Cerebellar nuclear complex (tissue), 1 donor: ENCODE data around the gene MUL1.
"Not testable (repeated sequence)": the region's sequence is repeated elsewhere in the genome, so short reads cannot be mapped to it uniquely, and the experiment has no call there.

Experiments used
- DNase-seq, 2 experiments: peaks; one replicate each; lab custom pipeline; 2025; lab: John Stamatoyannopoulos, UW

Gene MUL1

DNA sequence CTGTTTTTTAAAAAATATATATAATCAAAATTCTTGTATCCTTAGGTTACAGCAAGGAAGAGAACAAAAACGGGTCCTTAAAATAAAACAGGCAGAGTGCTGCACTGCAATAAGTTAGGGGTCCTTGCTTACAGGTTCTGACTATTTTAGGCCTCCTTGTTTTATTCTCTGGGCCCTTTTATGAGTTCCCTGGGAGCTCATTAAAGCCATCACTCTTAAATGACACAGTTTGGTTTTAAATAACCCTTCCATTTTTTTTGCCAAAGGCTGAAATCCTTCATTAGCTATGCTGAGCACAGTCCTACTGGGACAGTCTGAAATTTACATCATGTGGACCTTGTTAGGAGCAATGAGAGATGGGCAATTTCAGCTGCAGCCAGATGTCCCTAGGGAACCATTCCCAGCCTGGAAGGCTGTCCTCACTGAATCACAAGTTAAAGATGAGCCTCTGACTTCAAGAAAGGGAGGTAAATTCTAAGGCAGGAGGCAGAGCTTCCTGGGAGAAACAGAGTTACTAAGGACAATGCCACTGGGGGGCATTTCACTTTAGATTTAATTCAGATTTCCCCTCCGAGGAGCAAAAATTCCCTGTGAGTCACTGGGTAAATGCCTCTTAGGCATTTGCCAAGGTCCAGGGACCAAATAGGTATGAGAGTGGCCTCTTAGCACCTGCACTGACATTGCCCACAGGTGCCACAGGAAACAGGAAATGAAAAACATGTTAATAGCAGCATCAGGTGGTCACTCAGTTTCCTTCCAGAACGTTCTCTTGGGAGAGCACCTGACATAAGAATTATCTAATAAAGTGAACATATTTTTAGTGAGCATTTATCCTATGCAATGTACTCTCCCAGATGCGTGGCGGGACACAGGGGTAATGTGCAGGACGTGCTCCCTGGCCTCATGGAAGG lies 3.8 kb upstream of the MUL1 start:
- DNase-seq: no peak

DNA sequence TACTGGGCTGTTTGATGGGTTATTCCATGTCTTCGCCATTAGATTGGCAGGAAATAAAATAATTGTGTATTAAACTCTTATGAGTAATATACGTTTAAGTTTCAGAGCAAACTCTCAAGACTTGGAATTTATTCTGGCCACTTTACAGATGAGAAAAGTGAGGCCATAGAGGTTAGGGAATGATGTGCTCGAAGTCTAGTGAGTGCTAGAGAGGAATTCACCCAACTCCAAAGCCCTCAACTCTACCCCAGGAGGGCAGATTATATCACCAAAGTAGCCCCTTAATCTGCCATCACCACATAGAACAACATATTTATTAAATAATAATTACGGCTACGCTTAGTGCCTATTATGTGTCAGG lies 440 bp upstream of the MUL1 start:
- no peak for DNase-seq

DNA sequence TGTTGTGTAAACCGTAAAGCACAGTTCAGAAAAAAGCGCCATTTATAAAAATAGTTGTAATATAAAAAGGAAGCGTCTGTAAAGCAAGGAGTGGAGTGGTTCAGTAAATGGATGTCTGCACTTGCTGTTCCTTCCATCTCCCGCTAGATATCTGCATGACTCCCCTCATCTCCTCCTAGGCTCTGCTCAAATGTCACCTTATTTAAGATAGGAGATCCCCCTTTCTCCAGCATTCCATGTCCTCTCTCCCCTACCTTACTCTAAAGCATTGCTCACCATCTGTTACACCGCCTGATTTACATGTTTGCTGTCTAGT lies 745 bp downstream of the MUL1 start:
- no peak for DNase-seq

DNA sequence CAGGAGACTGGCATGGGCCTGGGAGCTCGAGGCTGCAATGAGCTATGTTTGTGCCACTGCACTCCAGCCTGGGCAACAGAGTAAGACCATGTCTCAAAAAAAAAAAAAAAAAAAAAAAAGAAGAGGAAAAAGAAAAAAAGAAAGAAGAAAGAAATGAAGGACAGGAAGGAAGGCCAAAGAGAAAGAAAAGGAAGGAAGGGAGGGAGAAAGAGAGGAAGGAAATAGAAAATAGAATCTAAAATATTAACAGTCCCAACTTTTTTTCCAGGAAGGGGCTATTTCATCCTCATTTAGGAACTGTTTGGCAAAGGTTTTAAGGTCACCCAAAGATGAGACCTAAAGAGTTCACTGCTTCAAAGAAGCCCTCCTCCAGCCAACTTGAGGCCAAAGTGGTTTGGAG lies 2.5 kb downstream of the MUL1 start:
- no peak for DNase-seq

DNA sequence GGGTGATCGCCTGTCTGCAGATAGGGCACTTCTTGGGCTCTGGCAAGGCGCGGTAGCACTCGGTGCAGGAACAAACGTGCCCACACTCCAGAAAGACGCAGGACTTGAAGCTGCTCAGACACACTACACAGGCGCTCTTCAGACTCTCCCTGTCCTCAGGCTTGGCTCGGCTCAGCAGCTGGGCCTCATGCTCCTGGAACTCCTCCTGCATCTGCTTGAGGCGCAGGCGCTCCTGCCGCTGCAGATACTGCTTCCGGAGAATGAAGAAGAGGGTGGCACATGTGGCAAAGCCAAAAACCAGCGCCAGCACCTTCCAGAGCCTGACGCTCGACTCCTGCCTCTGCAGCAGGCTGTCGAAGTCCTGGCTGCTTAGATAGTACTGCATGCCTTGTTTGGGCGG lies 7.2 kb downstream of the MUL1 start:
- no peak for DNase-seq

DNA sequence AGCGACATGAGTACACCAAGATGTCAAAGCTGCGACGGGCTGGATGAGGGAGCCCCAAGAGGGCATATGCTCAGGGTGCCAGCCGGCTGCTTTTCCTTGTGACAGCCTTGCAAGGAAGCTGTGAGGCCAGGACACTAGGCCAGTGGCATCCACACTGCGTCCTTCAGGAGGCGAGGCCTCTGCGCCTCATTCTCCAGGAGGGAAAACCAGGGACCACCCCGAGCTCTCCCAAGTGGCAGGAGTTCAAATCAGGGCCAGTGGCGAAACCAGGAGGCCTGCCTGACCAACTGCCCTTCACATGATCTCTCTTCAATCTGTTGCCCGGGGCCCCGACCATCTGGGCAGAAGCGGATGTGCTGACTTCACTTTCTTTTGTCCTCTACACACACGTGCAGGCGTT lies 8.2 kb downstream of the MUL1 start:
- no peak for DNase-seq

DNA sequence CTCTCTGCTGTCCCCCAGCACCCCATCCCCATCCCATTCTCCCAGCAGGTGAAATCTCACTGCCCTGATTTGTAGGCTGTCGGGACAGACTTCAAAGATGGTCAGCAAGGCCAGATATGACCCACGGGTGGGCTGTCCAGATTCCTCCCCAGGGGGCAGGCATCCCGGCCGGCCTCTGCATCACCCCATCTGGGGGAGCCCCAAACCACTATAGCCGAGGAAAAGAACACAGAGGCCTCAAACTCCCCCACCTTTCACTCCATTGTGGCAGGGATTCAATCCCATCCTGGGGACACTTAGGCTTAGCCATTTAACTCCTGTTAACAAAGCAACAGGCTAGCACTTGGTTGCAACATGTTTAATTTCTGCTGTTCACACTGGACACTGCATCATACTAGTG lies 8.8 kb downstream of the MUL1 start:
- no peak for DNase-seq

DNA sequence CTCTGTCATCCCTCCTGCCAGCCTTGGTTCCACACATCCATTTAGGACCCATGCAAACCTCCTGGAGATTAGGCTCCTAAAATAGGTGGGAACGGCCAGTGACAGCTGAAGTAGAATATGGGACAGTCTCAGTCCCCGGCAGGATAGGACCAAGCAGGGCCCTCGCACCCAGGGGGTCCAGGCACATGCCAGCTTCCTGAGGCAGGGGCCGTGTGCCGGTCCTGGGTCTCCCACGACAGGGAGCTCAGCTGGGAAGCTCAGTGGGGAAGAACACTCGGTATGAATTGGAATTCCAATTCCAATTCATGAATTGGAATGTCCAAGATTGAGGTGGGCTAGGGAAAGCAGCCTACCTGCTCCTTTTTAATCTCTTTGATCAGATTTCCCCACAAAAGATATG lies 9.8 kb downstream of the MUL1 start:
- no peak for DNase-seq

DNA sequence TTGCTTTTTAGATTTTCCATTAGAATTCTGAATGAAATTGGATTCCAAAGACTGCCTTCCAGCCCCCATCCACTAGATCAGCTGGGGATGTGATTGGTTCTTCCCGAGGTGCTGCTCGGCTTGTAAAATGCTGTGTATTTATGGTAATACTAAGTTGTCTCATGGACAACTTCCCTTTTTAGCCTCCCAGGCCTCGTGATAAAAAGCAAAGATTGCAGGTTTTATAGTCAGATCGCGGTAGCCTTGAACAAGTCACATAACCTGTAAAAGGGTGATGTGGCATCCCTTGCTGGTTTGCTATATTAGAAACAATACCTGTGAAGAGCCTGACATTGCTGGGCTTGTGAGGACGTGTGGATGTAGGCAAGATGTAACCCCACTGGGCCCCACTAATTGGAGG lies 10.4 kb downstream of the MUL1 start:
- DNase-seq: no peak

DNA sequence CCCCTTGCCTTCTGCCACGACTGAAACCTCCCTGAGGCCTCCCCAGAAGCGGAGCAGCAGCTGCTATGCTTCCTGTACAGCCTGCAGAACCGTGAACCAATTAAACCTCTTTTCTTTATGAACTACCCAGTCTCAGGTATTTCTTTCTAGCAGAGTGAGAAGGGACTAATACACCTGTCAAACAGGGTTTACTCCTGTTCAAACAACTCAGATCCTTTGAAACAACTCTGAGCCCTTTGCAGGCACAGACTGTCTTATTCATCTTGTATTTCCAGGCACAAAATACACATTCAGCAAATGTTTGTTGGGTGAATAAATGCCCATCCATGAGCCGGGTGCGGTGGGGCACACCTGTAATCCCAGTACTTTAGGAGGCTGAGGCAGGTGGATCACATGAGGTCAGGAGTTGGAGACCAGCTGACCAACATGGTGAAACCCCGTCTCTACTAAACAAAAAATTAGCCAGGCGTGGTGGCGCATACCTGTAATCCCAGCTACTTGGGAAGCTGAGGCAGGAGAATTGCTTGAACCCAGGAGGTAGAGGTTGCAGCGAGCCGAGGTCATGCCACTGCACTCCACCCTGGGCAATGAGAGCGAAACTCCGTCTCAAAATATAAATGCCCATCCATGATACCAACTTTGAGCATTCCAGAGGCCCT lies 11.1 kb downstream of the MUL1 start:
- DNase-seq: not testable (repeated sequence)

DNA sequence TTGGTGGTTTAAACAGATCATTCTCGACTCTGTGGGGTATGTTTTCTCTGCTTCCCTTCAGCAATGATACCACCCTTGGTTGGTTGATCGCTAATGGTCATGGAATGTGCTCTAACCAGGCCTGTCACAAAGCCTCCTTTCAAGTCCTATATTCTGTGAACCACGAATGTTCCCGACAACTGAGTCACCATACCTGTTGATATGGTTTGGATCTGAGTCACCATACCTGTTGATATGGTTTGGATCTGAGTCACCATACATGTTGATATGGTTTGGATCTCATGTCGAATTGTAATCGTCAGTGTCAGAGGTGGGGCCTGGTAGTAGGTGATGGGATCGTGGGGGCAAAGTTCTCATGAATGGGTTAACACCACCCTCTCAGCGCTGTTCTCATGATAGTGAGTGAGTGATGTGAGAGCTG lies 11.7 kb downstream of the MUL1 start:
- DNase-seq: no peak

DNA sequence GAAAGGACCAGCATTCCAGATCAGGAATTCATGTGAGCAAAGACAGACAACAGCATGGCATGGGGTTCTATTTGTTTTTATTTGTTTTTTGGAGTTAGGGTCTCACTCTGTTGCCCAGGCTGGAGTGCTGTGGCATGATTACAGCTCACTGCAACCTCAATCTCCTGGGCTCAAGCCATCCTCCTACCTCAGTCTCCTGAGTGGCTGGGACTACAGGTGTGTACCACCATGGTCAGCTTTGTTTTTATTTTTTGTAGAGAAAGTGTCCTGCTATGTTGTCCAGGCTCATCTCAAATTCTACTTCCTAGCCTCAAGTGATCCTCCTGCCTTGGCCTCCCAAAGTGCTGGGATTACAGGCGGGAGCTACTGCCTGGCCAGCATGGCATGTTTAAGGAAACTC lies 12.3 kb downstream of the MUL1 start:
- no peak for DNase-seq

DNA sequence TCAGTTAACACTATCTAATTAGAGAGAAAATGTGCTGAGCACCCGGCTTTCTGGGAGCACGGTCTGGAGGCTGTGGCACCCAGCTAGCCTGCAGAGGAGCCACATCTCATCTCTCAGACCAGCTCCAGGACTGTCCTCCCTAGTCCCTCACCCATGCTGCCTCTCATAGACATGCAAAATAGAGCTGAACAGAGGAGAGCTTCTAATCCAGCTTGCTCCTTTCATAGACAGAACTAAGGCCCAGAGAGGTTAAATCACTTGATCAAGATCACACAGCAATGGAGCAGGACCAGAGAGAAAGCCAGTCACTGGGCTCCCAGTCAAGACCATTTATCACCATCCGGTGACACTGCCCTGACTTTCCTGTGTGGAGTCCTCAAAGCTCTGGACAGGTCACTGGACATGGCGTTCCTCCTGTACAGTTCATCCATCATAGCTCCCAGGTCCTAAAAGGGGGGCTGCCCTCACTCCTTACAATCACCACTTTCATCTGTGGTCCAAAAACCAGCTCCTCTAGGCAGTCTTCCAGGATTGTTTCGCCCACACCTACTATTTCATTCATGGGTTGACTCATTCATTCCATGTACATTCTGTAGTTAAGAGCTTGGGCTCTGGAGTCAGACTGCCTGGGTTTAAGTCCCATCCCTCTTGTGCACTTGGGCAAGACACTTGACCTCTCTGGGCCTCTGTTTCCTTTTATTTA lies 13.2 kb downstream of the MUL1 start:
- no peak for DNase-seq

DNA sequence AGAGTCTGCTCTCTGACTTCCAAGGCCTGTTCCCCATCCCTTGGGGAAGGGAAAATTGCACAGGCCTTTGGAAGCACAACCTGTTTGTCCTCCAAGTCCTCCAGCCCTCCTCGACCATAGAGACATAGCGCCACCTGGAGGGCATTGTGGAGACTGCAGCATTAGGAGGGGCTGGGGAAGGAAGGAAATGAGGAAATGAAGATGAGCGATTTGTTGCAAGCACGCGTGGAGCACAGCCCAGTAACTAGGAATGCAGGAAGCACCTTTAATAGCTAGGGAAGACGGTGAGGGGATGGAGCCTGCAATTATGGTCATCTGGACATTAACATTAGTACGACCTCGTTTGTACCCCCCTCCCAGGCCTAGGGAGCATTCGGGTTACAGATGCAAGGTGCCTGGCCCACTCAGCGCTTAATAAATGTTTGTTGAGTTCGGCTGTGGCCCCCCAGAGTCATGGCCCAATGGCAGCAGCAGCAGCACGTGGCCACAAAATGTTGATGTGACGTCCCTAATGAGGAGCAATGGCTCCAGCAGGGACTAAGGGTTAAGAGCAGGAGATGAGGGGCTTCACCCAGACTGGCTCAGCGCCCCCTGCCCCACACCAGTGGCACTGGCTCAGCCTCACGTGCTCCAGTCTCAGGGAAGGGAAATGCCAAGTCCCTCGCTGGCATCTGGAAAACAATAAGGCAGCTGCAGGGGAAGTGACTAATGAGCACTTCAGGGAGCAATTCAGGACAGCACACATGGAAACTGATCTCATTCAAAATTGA lies 13.9 kb downstream of the MUL1 start:
- DNase-seq: peak in 1 of 2 experiments; percentile 55

DNA sequence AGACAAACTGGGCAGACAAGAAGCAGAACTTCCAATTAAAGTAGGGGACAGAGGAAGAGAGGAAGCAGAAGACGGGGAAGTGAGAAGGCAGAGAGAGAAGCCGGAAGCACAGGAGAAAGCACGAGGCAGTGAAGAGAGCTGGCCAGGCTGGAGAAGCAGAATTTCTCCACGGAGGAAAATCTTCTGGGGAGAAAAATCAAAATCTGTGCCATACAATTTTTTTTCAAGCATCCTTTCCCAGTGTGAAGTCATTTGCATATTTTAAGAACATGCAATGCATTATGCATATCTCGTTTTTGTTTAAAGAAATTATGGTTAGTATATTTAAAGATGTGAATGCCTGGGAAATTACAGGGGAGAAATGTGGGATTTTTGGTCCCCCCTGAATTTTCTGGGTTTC lies 14.6 kb downstream of the MUL1 start:
- no peak for DNase-seq

DNA sequence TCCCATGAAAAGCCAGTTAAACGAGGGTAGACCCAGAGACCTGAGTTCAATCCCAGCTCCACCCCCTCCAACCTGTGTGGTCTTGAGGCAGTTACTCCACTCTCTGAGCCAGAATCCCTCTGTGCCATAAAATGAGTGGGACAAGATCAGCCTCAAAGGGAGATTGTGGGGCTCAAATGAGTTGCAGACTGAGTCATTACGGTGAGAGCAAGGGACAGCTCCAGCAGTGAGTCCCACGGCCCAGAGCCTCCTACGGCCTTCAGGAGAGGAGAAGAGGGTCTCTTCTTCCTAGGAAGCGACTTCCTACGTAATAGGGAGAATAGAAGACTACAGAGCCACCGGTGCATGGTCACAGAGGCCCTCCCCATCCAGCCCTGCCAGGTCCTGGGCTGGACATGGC lies 15.2 kb downstream of the MUL1 start:
- no peak for DNase-seq

DNA sequence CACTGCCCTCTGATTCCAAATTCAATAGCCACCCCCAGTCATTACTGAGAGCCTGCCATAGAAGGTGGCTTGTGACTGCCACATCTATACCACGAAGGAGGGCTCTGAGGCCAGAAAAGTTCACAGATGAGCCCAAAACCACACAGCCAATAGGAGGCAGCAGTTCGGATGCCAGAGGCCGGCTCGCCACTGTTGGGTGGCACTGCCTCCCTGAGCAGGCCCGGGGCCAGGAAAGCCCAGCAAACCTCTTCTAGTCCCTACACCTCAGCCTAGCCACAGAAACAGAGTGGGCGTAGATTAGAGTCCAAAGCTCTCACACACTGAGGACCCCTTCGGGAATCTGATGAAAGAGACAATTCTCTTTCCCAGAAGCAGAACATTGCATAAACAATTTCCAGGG lies 16.1 kb downstream of the MUL1 start:
- DNase-seq: no peak

DNA sequence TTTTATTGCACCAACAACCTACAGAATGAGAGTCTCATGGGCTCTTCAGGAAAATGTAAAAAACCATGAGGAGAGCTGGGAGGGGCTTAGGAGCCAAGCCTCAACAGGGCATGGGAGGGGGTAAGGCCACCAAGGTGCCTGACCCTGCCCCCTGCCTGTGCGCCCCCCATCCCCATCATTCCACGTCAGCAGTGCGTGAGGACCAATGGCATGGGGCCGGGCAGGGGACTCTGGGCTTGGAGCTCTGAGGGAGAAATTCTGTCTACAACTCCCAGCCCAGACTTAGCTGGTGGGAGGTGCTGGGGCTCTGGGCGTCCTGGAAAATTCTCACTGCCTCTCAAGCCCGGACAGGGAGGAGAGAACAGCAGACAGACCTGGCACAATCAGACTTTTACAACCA lies 16.8 kb downstream of the MUL1 start:
- no peak for DNase-seq

DNA sequence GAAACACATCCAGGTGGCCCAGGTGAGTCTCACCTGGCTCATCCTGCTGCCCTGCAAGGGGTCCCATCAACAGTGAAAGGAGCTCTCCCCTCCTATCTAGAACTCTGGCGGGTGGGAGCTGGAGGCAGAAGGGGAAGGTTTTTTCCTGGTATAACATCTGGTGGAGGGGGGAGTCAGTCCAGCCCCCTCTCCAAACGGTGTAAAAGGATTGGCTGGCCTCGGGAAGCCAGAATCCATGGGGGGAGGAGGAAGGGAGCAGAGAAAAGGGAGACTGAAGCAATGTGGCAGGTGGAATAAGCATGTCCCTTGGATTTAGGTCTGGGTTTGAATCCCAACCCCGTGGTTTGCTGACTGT lies 20.7 kb downstream of the MUL1 start:
- no peak for DNase-seq

DNA sequence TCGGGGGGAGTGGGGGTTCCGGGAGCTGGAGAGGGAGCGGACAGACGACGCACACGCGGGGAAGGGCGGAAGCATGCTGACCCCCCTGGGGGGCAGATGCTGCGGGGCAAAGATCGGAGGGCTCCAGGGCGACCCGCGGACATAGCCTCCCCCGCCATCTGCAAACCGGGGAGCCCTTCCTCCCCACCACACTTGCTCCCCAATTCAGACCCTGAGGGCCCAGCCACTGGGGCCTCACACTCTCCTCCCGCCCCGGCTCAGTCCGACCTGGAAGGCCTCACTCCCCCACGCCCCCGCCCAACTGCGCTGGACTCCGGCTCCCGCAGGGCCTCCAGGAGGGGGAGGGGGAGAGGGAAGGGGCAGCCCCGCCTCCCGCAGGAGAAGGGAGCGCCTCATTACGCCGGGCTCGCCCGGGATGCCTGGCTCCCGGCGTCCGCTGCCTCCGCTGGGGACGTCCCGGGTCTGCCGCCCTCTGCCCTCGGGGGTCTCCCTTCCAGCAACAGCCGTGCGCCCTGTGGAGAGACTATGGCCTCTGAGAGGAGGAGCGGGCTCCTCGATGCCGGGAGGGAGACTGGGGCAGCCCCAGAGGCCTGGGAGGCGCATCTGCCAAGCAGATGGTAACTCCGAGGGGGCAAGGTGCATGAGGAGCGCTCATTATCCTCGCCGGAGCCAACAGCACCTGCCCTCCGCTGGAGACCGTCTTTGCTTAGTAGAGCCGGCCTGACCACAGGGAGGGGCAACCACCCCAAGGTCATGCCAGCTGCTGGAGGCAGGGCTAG lies 21.3 kb downstream of the MUL1 start:
- DNase-seq: no peak

DNA sequence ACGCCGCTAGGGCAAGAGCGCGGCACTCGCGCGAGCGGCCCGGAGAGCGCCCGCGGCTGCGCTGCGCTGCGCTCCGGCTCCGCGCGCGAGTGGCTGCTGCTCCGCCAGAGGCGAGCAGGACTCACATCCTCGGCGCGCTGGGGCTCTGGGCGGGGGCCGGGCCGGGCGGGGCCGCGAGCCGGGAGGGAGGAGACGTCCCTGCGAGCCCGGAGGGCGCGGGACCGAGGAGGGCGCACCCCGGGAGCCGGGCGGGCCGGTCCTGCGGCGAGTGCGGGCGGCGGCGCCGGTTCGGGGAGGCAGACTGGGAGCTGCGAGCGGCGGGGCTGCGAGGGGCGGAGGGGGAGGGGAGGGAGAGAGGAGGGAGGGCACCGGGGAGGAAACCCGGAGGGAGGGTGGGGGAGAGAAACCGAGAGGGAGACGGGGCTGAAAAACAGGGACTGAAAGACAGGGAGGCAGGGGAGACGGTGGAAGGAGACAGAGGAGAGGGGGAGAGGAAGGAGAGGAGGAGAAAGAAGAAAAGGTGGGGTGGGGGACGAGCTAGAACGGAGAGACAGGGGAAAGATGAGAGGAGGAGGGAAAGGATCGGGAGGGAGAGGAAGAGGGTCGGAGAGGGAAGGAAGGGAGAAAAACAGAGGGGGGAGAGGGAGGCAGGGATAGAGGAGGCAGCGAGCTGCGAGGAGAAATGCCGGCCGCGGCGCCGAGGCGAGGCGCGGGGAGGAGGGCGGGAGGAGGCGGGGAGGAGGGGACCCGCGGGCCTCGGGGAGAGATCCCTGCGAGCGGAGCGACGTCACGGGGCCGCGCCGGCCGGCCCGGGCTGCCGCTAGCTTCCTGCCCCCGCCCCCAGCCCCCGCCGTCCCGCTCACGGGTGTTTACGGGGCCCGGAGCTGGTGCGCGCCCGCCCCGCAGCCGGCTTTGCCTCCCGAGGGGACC lies 22.2 kb downstream of the MUL1 start, which contains the start of gene CAMK2N1:
Gene CAMK2N1, minus strand, starts transcription at position 684 of the 930 bp plus-strand sequence. CDS start 831 bp downstream, outside the sequence.
- no peak for DNase-seq
